GM13977 (cell line): ENCODE data around the gene FHIT.

Experiments used
- DNase-seq: peaks from one replicate; pipeline ENCODE4 v3.0.0; 2012; ENCODE audit warnings: low spot score
- in situ Hi-C: fragments of 300-500 bp; cut with MboI; formaldehyde crosslinking; loops from one replicate; pipeline ENCODE4 v1.12.0; 2022; ENCODE audit warnings: low sequenced_read_pairs, low pct_unique_long_range_greater_than_20kb, mixed read lengths, inconsistent platforms; ENCODE audit not compliant: unreplicated experiment
- TF ChIP-seq, protein P1 (sequence below): IDR thresholded peaks from 2 replicates; pipeline ENCODE4 v1.5.1; 2012; ENCODE audit warnings: mild to moderate bottlenecking, control low read depth; ENCODE audit not compliant: insufficient read depth; ENCODE audit errors: extremely low read depth, missing control alignments

Gene FHIT

DNA sequence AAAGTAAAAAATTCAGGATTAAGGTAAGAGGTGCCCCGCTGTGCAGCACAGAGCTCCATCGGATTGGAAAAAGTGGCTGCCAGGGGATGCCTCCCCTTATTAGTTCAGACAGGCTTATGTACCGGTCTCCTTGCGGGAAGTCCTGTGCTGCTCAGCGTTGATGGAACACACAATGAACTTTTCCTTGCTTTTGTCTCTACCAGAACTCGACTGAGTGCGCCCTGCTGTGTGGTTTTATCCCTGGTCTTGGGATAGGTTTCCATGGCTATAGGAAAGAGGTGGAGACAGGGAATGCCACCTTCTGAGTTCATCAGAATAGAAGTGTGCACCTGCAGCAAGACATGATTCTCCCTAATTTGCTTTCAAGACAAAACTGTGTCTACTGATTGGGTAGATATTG is 1455.5 kb downstream of the FHIT start:
- TF ChIP-seq, protein P1, sequence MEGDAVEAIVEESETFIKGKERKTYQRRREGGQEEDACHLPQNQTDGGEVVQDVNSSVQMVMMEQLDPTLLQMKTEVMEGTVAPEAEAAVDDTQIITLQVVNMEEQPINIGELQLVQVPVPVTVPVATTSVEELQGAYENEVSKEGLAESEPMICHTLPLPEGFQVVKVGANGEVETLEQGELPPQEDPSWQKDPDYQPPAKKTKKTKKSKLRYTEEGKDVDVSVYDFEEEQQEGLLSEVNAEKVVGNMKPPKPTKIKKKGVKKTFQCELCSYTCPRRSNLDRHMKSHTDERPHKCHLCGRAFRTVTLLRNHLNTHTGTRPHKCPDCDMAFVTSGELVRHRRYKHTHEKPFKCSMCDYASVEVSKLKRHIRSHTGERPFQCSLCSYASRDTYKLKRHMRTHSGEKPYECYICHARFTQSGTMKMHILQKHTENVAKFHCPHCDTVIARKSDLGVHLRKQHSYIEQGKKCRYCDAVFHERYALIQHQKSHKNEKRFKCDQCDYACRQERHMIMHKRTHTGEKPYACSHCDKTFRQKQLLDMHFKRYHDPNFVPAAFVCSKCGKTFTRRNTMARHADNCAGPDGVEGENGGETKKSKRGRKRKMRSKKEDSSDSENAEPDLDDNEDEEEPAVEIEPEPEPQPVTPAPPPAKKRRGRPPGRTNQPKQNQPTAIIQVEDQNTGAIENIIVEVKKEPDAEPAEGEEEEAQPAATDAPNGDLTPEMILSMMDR, result no peak
- DNase-seq, result no peak
- in situ Hi-C loops, result no loop called here

- in situ Hi-C loops, result no loop called here
- TF ChIP-seq, protein P1, result no peak
- no peak for DNase-seq
These were observed 1457.3 kb downstream of the FHIT start for GRCh38 chr3:59793976-59794375.

DNA sequence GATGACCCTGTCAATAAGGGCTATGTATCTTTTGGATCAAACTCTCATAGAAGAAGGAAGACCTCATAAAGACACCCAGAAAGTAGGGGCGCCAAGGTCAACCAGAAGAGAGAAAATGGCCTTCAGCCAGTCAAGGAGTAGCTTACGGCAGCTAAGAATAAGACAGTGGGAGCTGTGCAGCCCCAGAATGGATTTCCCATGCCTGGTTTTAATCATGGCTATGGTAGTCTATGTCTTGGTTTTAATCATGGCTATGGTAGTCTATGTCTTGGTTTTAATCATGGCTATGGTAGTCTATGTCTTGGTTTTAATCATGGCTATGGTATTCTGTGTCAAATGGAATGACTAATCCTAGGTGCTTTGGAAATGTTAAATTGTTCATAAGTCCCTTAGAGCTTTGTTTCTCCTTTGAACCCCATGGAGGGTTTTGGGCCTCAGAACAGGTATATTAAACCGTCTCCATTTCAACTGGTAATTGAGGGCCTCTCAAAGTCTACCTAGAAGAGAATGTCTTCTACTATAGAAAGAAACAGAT is 1459.4 kb downstream of the FHIT start:
- no peak for DNase-seq
- TF ChIP-seq, protein P1, result no peak
- in situ Hi-C loops, result no loop called here

- no peak for DNase-seq
- TF ChIP-seq, protein P1, result no peak
- in situ Hi-C loops, result no loop called here
These were observed 1461.0 kb downstream of the FHIT start for GRCh38 chr3:59790241-59790640.

GRCh38 chr3:59788801-59789200 is 1462.5 kb downstream of the FHIT start:
- in situ Hi-C loops, result no loop called here
- no peak for DNase-seq
- TF ChIP-seq, protein P1, result no peak

GRCh38 chr3:59788133-59788532 is 1463.1 kb downstream of the FHIT start:
- TF ChIP-seq, protein P1, result no peak
- in situ Hi-C loops, result no loop called here

DNA sequence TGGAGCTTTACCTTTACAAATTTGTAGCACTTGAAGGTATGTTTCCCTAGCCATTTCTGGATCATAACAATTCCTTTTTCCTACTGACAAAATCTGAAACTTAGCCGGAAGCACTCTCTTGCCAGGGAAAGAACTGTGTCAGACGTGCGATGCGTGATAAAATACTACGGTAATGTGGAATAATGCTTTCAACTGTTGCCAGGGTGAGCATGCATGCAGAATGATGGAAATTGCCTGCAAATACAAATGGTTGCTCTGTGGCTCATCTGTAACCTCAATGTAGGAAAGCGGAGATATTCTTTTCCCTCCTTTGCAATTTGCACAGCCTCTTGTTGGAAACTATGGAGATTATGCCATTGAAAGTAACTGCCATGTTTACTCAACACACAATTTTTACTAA is 1464.9 kb downstream of the FHIT start:
- in situ Hi-C loops, result no loop called here
- TF ChIP-seq, protein P1, result no peak
- no peak for DNase-seq

More at GRCh38 chr3:59788133-59788532, 1463.1 kb downstream of the FHIT start:
- DNase-seq, result no peak
